Raji (cell line): ENCODE measurements around the gene CD3D.

Experiments
- POLR2A ChIP-seq: IDR thresholded peaks from 2 replicates; pipeline ENCODE4 v1.6.1; 2011; ENCODE audit warnings: low read depth, low read length, control low read depth; ENCODE audit not compliant: insufficient read depth

CD3D gene

DNA sequence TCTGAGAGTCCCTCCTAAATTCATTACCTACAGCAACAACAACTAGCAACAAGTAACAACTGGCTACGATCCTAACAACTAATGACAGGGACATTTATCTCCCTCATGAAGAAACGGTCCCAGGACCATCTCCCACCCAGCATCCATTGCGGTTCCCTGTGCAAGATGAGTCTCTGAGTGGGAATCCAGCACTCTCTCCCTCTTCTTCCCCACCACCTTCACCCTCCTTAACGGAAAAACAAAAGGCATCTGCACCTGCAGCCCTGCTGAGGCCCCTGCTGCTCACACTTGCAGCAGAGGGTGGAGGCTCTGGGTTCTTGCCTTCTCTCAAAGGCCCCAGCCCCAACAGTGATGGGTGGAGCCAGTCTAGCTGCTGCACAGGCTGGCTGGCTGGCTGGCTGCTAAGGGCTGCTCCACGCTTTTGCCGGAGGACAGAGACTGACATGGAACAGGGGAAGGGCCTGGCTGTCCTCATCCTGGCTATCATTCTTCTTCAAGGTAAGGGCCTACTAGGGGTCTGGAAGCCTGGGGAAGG is 1.5 kb upstream of the CD3D start, which contains the start of gene CD3G:
CD3G (plus strand) TSS at position 364 of the 535 bp plus-strand sequence; CDS start at position 444, 80 bp downstream.
- no peak for TF ChIP-seq POLR2A

DNA sequence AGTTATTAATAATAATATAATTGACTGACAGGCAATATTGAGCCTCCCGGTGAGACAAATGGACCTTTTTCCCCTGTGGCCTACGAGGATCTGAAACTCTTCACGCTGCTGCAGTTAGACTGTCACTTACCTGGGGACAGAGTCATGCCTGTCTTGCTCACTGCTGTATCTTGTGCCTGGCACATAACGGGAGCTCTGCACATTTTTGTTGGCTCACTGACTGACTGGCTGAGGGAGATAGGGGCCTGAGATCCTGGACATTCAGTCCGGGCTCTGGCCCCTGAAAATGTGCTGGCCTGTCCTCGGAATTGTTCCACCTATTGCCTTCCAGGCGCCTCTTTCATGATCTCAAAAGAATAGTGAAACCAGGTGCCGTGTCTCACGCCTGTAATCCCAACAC is 743 bp upstream of the CD3D start:
- TF ChIP-seq POLR2A, result no peak

DNA sequence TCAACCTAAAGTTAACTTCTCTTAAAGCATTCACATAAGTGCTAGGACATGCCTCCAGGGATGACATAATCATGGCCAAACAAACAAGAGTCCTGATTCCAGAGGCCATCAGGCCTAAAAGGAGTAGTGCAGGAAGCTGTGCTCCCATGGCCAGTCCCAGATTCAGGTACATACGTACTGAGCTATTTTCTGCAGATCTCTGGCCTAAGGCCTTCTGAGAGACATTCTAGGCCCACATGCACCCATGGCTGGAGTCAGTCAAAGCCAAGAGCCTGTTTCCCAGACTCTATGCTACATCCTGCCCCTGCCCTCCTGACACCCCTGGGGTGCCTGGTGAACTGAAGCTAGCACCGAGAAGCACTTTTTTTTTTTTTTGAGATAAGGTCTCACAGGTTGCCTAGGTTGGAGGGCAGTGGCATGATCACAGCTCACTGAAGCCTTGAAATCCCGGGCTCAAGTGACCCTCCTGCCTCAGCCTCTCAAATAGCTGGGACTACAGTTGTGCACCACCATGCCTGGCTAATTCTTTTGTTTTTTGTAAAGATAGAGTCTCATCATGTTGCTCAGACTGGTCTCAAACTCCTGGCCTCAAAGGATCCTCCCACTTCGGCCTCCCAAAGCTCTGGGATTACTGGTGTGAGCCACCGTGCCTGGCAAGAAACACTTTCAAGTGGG is 553 bp downstream of the CD3D start:
- TF ChIP-seq POLR2A, result no peak

DNA sequence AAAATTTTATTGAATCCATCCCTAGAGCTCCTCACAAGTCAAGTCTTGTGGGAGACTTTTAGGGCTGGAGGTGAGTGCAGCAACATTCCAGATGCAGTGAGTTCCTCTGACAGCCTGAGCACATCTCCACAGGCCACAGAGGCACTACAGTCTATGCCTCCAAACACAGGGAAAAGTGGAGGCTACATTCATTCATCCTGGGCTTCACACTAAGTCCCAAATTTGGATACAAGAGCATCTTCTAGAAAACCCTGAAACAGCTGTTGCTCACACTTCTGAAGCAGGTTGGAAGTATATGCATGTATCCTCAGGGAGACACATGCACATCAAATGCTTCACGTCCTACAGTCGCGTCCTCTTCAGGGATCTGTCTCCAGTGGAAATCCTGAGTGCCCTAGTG is 1.2 kb downstream of the CD3D start:
- no peak for TF ChIP-seq POLR2A

DNA sequence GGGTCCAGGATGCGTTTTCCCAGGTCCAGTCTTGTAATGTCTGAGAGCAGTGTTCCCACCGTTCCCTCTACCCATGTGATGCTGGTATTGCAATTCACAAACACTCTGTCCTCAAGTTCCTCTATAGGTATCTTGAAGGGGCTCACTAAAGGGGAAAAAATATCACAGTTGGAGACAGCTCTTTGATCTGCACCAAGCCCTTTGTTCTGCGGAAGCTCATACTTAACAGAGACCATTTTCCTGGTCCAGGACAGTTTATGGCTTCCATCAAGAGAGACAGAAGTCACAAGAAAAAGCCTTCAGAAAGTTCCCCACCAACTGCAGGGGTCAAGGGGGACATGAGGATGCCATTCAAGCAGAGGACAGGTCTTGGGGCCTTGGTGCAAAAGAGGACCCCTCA is 2.1 kb downstream of the CD3D start:
- no peak for TF ChIP-seq POLR2A

DNA sequence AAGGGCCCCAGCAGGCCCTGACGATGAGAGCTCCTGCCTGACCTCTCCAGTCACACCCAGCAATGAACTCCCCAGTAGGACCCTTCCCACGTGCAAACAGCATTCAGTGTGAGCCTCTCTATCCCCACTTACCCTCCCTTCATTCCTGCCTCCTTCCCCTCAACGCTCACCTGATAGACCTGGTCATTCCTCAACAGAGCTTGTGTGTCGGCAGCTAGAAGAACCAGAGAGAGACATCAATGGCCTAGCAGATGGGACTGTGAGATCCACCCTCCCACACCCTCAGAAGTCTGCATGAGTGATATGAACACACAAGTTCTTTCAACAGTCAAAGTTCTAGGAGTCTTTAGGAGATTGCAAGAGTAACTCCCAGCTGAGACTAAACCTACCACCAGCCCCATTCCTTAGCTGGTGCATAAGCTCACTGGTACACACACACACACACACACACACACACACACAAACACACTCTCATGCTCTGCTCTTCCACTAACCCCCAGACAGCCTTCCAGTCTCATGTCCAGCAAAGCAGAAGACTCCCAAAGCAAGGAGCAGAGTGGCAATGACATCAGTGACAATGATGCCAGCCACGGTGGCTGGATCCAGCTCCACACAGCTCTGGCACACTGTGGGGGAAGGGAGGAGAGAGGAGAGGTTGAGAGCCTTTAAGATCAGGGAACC is 3.1 kb downstream of the CD3D start:
- no peak for TF ChIP-seq POLR2A

DNA sequence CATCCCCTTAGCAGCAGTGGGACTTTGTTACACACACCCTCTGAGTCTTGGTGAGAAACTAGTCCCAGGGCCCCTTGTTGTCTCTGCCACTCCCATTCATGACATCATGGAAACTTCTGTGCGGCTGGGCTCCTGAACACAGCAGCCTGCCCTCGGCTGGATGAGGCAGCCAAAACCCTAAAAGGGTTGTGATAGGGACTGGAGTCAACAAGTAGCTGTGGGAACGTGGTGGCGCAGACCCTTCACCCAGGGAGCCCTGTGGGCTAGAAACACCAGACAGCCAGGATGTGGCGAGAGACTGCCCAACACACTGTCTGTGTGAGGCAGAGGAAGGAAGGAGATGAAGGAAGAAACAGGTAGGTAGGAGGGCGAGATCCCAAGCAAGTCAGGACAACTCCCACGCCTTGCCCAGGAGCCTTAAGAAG is 3.9 kb downstream of the CD3D start:
- TF ChIP-seq POLR2A, result no peak

DNA sequence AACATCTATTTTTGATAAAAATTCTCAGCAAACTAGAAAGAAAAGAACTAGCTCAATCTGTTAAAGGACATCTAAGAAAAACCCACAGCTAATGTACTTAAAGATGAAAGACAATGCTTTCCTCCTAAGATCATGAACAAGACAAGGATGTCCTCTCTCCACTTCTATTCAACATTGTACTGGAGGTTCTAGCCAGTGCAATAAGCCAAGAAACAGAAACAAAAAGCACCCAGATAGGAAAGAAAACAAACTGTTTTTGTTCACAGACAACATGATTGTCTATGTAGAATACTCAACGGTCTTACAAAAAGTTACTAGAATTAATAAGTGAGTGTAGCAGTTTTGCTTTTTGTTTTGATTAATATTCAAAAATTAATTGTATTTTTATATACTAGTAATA is 7.8 kb downstream of the CD3D start:
- TF ChIP-seq POLR2A, result no peak

DNA sequence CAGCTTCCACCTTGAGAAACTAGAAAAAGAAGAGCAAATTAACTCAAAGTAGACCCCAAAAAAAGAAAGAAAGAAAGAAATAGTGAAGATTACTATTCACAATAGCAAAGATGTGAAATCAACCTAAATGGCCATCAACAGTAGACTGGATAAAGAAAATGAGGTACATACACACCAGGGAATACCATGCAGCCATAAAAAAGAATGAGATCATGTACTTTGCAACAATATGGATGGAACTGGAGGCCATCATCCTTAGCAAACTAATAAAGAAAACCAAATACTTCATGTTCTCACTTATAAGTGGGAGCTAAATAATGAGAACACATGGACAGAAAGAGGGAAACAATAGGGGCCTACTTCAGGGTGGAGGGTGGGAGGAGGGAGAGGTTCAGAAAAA is 13.8 kb downstream of the CD3D start:
- no peak for TF ChIP-seq POLR2A

DNA sequence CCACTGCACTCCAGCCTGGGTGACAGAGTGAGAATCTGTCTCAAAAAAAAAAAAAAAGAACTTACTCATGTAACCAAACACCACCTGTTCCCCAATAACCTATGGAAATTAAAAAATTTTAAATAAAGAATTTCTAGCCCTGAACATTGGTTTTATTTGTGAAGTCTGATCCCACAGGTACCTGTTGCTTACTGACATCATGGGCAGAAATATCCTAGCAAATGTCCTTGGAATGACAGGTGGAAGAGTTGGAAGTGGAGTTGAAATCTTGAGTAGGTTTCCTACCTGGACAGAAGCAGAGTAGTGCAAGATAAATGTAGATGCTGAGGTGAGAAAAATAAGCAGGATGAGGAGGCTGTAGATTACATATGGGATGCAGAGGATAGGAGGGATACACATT is 17.2 kb downstream of the CD3D start:
- TF ChIP-seq POLR2A, result no peak

DNA sequence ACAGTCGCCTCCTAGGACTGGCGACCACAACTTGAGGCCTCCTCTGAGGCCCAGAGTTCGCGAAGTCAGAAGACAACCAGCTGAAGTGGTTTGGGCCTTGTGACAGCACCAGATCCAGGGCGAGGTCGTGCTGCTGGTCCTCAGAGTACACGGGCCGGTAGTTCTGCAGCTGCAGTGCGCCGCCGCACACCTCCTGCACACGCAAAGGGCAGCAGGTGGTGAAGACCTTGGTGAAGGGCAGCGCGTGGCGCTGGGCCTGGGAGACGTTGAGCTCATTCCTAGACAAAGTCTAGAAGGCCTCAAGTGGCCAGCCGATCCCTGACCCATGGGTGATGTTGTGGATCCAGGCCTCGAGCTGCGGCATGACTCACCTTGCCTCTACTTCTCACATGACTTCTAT is 19.8 kb downstream of the CD3D start:
- no peak for TF ChIP-seq POLR2A

DNA sequence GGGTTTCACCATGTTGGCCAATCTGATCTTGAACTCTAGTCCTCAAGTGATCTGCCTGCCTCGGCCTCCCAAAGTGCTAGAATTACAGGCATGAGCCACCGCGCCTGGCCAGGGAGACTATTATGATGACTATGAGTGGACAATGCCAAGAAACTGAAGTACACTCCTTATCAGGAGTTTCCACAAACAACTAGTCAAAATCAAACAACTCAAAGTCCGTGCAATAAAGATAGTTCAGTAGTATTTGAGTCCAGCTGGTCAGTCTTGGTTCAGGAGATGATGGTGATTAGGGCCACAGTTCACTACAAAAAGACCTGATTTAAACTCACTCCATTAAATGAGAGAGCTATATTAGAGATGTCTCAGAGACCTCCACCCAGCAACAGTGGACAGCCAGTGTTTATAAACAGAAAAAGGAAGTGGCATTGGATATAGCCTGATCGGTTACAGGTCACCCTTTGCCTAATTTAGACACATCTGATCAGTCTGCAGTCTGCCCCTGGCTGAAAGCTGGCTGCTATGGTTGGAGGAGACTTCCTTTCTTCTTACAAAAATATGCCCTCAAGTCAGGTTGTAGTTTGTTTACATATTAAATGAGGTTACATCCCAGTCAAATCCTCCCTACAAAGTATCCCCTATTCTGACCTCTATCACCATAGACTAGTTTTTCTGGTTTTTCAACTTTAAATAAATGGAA is 21.0 kb downstream of the CD3D start:
- TF ChIP-seq POLR2A, result no peak

DNA sequence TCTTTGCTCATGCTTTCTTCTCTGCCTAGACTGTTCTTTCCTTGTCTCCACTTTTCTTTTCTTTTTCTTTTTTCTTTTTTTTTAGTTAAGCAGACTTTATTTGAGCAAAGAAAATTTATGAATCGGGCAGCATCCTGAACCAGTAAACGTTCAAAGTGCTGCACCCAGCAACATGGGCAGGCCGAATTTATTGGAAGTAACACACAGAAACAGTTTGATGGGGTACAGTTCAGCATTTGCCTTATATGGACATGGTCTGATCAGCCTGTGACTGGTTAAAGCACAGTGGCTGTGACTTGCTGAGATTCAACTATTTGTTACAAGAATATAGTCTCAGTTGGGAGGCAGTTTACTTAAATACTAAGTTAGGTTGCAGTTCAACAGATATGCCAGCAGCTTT is 22.0 kb downstream of the CD3D start:
- TF ChIP-seq POLR2A, result no peak

DNA sequence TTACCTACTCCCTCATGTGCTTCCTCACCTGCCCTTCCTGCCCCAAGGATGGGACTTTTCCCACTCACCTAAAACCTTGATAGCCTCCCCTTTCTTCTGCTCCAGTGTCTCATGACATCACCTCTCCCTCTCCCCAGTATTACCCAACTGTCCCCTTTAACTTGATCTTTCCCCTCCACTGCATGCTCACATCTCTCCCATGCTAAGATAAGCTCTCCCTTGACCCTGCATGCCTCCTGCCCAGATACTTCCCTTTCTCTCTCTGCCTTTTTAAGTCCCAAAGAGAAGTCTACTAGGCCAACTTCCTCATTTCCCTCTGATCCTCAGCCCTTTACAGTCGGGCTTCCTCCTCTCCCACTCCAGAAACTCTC is 23.2 kb downstream of the CD3D start:
- no peak for TF ChIP-seq POLR2A

DNA sequence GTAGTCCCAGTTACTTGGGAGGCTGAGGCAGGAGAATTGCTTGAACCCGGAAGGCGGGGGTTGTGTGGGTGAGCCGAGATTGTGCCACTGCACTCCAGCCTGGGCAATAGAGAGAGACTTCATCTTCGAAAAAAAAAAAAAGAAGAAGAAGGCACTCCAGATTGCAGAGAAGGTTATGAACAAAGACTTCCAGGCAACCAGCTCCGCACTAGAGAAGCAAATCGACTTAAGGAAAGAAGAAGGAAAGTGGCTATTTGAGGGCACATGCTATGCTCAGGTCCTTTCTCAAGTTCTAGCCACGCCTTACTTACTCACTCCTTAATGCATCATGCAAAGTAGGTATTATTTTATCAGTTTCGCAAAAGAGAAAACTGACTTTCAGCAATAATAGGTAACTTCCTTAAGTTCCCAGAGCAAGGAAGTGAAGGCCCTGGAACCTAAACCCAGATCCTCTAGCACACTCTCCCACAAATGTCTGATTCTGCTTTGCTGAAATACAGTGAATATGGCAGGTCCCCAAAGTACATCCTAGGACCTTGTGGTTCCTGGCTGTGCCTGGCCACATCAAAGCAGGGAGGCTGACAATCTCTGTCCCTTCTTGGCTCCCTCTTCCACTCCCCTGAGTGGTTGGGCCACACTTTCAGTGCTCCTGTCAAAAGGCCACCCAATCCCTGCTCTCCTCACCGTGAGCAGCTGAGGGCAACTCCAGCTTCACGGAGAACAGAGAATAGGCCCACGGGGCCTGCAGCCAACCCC is 23.7 kb downstream of the CD3D start:
- TF ChIP-seq POLR2A, result no peak
